Articular chondrocyte of knee joint (primary cell): Measurements from ENCODE around the gene LTBP1. TPM values are rescaled to one million over a fixed set of nuclear protein-coding genes. Genes with fewer than 3 reads are reported as not detected.

ENCODE experiments used
- small RNA-seq: library from RNA; depleted of rRNA; stranded (forward); fragments of <200 nt; gene quantifications from one replicate; pipeline ENCODE3, GENCODE V24; 2012
- total RNA-seq: library from RNA; depleted of rRNA; stranded (reverse); fragments of >200 nt; gene quantifications from 2 replicates; pipeline ENCODE4 v1.2.3, GENCODE V29; 2012

Gene LTBP1
- 238 and 256 TPM in 2 replicates for total RNA-seq

DNA sequence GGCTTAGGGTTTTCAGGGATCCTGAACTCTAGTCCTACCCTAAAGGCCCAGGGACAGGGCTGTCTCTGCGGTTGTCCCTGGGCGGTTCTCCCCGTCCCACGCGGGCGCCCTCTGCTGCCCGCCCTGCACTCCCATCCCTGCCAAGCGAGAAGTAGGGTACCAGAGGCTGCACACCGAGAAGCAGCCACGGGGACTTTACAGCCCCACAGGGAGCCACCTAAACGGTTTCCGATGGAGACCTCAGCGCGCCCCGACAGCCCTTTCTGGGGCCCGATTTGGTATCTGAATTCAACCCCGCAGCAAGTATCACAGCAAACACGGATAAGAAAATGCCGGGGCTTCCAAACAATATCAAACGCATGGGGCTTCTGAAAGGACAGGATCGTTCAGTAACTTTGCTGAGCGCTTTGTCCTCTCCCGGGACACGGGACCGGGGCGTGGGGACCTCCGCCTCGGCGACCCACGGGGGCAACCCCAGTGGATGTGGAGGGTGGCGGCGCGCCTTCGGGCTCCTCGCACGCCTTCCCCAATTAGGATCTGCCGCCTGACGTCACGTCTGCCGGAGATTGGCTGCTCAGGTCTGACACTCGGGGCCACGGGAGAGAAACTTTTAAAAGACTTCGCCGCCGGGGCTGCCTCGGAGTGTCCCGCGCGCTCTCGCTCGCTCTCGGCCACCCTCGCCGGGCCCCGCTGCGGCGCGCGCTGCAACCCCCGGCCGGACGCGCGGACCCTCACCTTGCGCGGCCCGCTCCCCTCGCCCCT is at the start of gene LTBP1:
LTBP1 (plus strand) TSS at position 640 of the 762 bp plus-strand sequence. CDS start 372 bp downstream, outside the sequence.

Small RNAs within 50 kb of the gene (small RNA-seq; reads per million reads assigned to genes)
- gene RF00019 (not detected), gene RNA5SP91 (not detected), gene RNA5SP92 (not detected)
